IPS DF 4.7 (cell line): Measurements from ENCODE around the gene PLEKHA5.

Experiments used
- DNase-seq: peaks from one replicate; pipeline ENCODE4 v3.0.0-alpha.2; 2013; ENCODE audit warnings: low spot score; ENCODE audit errors: extremely low read depth

The PLEKHA5 gene

GRCh38 chr12:19130224-19131024, 891 bp downstream of the PLEKHA5 start:
- DNase-seq, result no peak

GRCh38 chr12:19131025-19131444, 1.5 kb downstream of the PLEKHA5 start:
- DNase-seq, result no peak

- DNase-seq, result no peak
These were observed 9.0 kb downstream of the PLEKHA5 start for GRCh38 chr12:19138551-19138950.

GRCh38 chr12:19138956-19139355, 9.4 kb downstream of the PLEKHA5 start:
- DNase-seq, result no peak

- DNase-seq, result no peak
These were observed 10.2 kb downstream of the PLEKHA5 start for GRCh38 chr12:19139615-19140194.

- no peak for DNase-seq
These were observed 11.1 kb downstream of the PLEKHA5 start for GRCh38 chr12:19140381-19141236.

GRCh38 chr12:19142499-19142898, 13.0 kb downstream of the PLEKHA5 start:
- DNase-seq, result no peak

- no peak for DNase-seq
These were observed 14.8 kb downstream of the PLEKHA5 start for GRCh38 chr12:19144287-19144686.

GRCh38 chr12:19144985-19145384, 15.5 kb downstream of the PLEKHA5 start:
- no peak for DNase-seq

GRCh38 chr12:19148860-19149259, 19.3 kb downstream of the PLEKHA5 start:
- DNase-seq, result no peak

GRCh38 chr12:19150273-19150900, 20.9 kb downstream of the PLEKHA5 start:
- DNase-seq, result no peak

GRCh38 chr12:19151298-19151697, 21.8 kb downstream of the PLEKHA5 start:
- no peak for DNase-seq

GRCh38 chr12:19153396-19153795, 23.9 kb downstream of the PLEKHA5 start:
- no peak for DNase-seq

GRCh38 chr12:19154686-19155085, 25.2 kb downstream of the PLEKHA5 start:
- no peak for DNase-seq

- no peak for DNase-seq
These were observed 26.6 kb downstream of the PLEKHA5 start for GRCh38 chr12:19155981-19156734.

GRCh38 chr12:19158923-19159322, 29.4 kb downstream of the PLEKHA5 start:
- no peak for DNase-seq

- no peak for DNase-seq
These were observed 31.7 kb downstream of the PLEKHA5 start for GRCh38 chr12:19161216-19161615.

GRCh38 chr12:19165451-19165850, 35.9 kb downstream of the PLEKHA5 start:
- no peak for DNase-seq

- no peak for DNase-seq
These were observed 36.9 kb downstream of the PLEKHA5 start for GRCh38 chr12:19166387-19166786.

GRCh38 chr12:19166956-19167355, 37.4 kb downstream of the PLEKHA5 start:
- no peak for DNase-seq

GRCh38 chr12:19167708-19168107, 38.2 kb downstream of the PLEKHA5 start:
- DNase-seq, result no peak
